PC-3 (cell line): ENCODE results near the gene DEFB123. TPM values are rescaled to one million over a fixed set of nuclear protein-coding genes. Genes with fewer than 3 reads are reported as not detected.

Experiments
- ATAC-seq: fragments of 200-7000 bp; cut with Tn5 transposase; 2 replicates; pipeline ENCODE4 v1.9.1; 2020; ENCODE audit warnings: mild to moderate bottlenecking, moderate library complexity
- BruUV-seq: library from RNA; stranded (reverse); fragments of 400-500 nt; replicated peaks from 2 replicates; lab custom pipeline; 2021; lab: Mats Ljungman, UMichigan
- CTCF ChIA-PET: fragments of 300-600 bp; sonication (Branson Sonifier 250); formaldehyde crosslinking; loops from one replicate; lab custom pipeline; 2022; ENCODE audit warnings: antibody characterized with exemption; lab: Charles Lee
- POLR2A ChIA-PET: fragments of 300-600 bp; sonication (Branson Sonifier 250); formaldehyde crosslinking; loops from one replicate; lab custom pipeline; 2022; ENCODE audit warnings: antibody characterized with exemption; ENCODE audit not compliant: unreplicated experiment; lab: Charles Lee
- DNase-seq: peaks from one replicate; pipeline ENCODE4 v3.0.0-alpha.2; 2015
- H2AFZ ChIP-seq: fragments of 300-600 bp; sonication (generic); 2 replicates; pipeline ENCODE4 v1.6.0; 2016; ENCODE audit warnings: antibody characterized with exemption, low read length
- H3F3A ChIP-seq: fragments of 300-600 bp; sonication (generic); one replicate; pipeline ENCODE4 v1.6.0; 2017; ENCODE audit warnings: antibody characterized with exemption, low read length, control low read depth, mild to moderate bottlenecking; ENCODE audit not compliant: unreplicated experiment
- H3K27ac ChIP-seq: fragments of 300-600 bp; sonication (generic); 2 replicates; pipeline ENCODE4 v1.5.1; 2016; ENCODE audit warnings: mild to moderate bottlenecking, low read length
- H3K27me3 ChIP-seq: fragments of 300-600 bp; sonication (generic); 2 replicates; pipeline ENCODE4 v1.6.1; 2016; ENCODE audit warnings: low read length, mixed read lengths
- H3K36me3 ChIP-seq: fragments of 300-600 bp; sonication (generic); 2 replicates; pipeline ENCODE4 v1.6.1; 2016; ENCODE audit warnings: low read depth, mixed run types, low read length, mixed read lengths
- H3K4me1 ChIP-seq: fragments of 300-600 bp; sonication (generic); 2 replicates; pipeline ENCODE4 v1.5.1; 2016; ENCODE audit warnings: low read length; ENCODE audit not compliant: insufficient read depth
- H3K4me2 ChIP-seq: fragments of 300-600 bp; sonication (generic); 2 replicates; pipeline ENCODE4 v1.6.0; 2016; ENCODE audit warnings: low read length
- H3K4me3 ChIP-seq: fragments of 300-600 bp; sonication (generic); 2 replicates; pipeline ENCODE4 v1.5.1; 2016; ENCODE audit warnings: mild to moderate bottlenecking, low read length, mixed read lengths
- H3K79me2 ChIP-seq: fragments of 300-600 bp; sonication (generic); 2 replicates; pipeline ENCODE4 v1.6.1; 2017; ENCODE audit warnings: low read length, mixed read lengths
- H3K9ac ChIP-seq: fragments of 300-600 bp; sonication (generic); 2 replicates; pipeline ENCODE4 v1.6.0; 2016; ENCODE audit warnings: mild to moderate bottlenecking, low read length
- H3K9me2 ChIP-seq: fragments of 300-600 bp; sonication (generic); replicated peaks from 2 replicates; pipeline ENCODE4 v1.6.1; 2016; ENCODE audit warnings: mixed run types, low read length, mixed read lengths
- H3K9me3 ChIP-seq: fragments of 300-600 bp; sonication (generic); 2 replicates; pipeline ENCODE4 v1.6.1; 2016; ENCODE audit warnings: low read length, mixed read lengths
- H4K20me1 ChIP-seq: fragments of 300-600 bp; sonication (generic); 2 replicates; pipeline ENCODE4 v1.6.1; 2016; ENCODE audit warnings: low read length, mixed read lengths
- EZH2 ChIP-seq: fragments of 300-600 bp; sonication (generic); IDR thresholded peaks from one replicate; pipeline ENCODE4 v1.6.1; 2017; ENCODE audit warnings: antibody characterized with exemption, mild to moderate bottlenecking, low read length; ENCODE audit not compliant: unreplicated experiment
- EZH2phosphoT487 ChIP-seq: fragments of 300-600 bp; sonication (generic); IDR thresholded peaks from 2 replicates; pipeline ENCODE4 v1.6.1; 2018; ENCODE audit warnings: mild to moderate bottlenecking, antibody characterized with exemption, low read length, borderline replicate concordance
- intact Hi-C: fragments of 100-400 bp; cut with micrococcal nuclease; formaldehyde crosslinking; loops from 2 replicates; pipeline ENCODE4 v1.9.0; 2023
- total RNA-seq: library from RNA; depleted of rRNA; stranded (reverse); fragments of >200 nt; gene quantifications from 2 replicates; pipeline ENCODE4 v1.2.3, GENCODE V29; 2014
- TF ChIP-seq, protein P1 (sequence below): fragments of 300-600 bp; sonication (generic); conservative IDR thresholded peaks from 2 replicates; pipeline ENCODE4 v1.5.1; 2017; ENCODE audit warnings: antibody characterized with exemption, low read depth, mild to moderate bottlenecking, low read length

DEFB123 gene
- total RNA-seq, 1 experiment from 2014 or later, result not detected

DNA sequence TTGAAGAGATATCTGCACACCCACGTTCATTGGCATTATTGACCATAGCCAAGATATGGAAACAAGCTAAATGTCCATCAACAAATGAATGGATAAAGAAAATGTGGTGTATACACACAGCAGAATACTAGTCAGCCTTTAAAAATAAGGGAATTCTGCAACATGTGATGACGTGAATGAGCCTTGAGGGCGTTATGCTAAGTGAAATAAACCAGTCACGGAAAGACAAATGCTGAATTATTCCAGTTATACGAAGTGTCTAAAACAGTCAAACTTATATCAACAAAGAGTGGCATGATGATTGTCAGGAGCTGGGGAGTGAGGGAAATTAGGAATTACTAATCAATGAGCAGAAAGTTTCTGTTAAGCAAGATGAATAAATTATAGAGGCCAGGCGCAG lies 26.1 kb upstream of the DEFB123 start:
- no peak for DNase-seq
- no peaks in the 10 kb centered on the region for H3K4me1 ChIP-seq
- CTCF ChIA-PET, result no interaction called here
- POLR2A ChIA-PET, result no interaction called here
- no peak overlapping the region for H3K9ac ChIP-seq
- no TSS peak for BruUV-seq
- H3K4me2 ChIP-seq, result no peak overlapping the region
- no peaks in the 10 kb centered on the region for H3K79me2 ChIP-seq
- no peak for ATAC-seq
- no peak overlapping the region for H3K4me3 ChIP-seq
- no peaks in the 10 kb centered on the region for H4K20me1 ChIP-seq
- no peaks in the 10 kb centered on the region for H3F3A ChIP-seq
- no peaks in the 10 kb centered on the region for H3K36me3 ChIP-seq
- H3K9me3 ChIP-seq, result no peaks in the 10 kb centered on the region
- intact Hi-C loops, result no loop called here
- H3K27me3 ChIP-seq, result peaks cover 49% of the 10 kb centered on the region
- H2AFZ ChIP-seq, result no peak overlapping the region
- H3K27ac ChIP-seq, result no peak overlapping the region
- TF ChIP-seq, protein P1, sequence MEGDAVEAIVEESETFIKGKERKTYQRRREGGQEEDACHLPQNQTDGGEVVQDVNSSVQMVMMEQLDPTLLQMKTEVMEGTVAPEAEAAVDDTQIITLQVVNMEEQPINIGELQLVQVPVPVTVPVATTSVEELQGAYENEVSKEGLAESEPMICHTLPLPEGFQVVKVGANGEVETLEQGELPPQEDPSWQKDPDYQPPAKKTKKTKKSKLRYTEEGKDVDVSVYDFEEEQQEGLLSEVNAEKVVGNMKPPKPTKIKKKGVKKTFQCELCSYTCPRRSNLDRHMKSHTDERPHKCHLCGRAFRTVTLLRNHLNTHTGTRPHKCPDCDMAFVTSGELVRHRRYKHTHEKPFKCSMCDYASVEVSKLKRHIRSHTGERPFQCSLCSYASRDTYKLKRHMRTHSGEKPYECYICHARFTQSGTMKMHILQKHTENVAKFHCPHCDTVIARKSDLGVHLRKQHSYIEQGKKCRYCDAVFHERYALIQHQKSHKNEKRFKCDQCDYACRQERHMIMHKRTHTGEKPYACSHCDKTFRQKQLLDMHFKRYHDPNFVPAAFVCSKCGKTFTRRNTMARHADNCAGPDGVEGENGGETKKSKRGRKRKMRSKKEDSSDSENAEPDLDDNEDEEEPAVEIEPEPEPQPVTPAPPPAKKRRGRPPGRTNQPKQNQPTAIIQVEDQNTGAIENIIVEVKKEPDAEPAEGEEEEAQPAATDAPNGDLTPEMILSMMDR, result no peak
- no peak for TF ChIP-seq EZH2phosphoT487
- no peak for TF ChIP-seq EZH2
- H3K9me2 ChIP-seq, result no peaks in the 10 kb centered on the region

DNA sequence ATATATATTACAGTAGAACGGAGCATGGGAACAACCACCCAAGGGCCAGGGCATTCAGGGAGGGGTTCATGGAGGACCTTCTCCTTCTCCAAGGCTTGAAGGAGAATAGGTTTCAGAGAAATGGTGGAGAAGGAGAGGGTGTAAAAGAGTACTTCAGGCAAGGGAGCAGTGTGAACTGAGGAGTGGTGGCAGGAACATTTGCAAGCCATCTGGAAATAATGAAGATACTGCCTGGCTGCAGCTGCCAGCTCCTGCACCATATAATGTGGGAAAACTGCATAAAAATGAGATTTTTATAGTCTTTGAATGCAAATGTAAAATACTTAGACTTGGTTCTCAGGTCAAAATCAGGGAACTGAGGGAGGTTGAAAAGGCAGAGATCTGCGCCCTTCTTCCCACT lies 24.8 kb upstream of the DEFB123 start:
- Histone ChIP-seq H3F3A (no peaks in the 10 kb centered on the region), H4K20me1 (no peaks in the 10 kb centered on the region), H3K9me3 (no peaks in the 10 kb centered on the region), H3K4me2 (no peak overlapping the region), H3K79me2 (no peaks in the 10 kb centered on the region), H2AFZ (no peak overlapping the region), H3K27ac (no peak overlapping the region), H3K4me3 (no peak overlapping the region), H3K27me3 (peaks cover 54% of the 10 kb centered on the region), H3K9me2 (no peaks in the 10 kb centered on the region), H3K4me1 (no peaks in the 10 kb centered on the region), H3K36me3 (no peaks in the 10 kb centered on the region), H3K9ac (no peak overlapping the region)
- intact Hi-C loops, result no loop called here
- ChIA-PET POLR2A (no interaction called here), CTCF (no interaction called here)
- TF ChIP-seq EZH2phosphoT487 (no peak), EZH2 (no peak)
- TF ChIP-seq, protein P1, result no peak
- DNase-seq (no peak), ATAC-seq (no peak)
- BruUV-seq, result no TSS peak

DNA sequence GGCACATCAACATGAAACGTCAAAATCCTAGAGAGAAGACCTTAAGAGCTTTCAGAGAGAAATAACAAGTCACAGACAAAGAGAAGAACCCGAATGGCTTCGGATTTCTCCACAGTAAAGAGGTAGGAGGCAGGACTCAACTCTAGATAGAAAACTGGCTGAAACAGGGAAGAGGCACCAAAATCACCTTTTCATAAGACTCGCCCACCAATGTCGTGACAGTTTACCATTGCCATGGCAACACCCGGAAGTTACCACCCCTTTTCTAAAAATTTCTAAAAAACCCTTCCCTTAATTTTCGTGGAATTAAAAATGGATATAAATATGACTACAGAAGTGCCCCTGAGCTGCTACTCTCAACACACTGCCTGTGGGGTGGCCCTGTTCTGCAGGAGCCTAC lies 22.1 kb upstream of the DEFB123 start:
- Histone ChIP-seq H3K36me3 (no peaks in the 10 kb centered on the region), H3K9ac (no peak overlapping the region), H3K9me3 (no peaks in the 10 kb centered on the region), H3K27ac (no peak overlapping the region), H4K20me1 (no peaks in the 10 kb centered on the region), H3F3A (no peaks in the 10 kb centered on the region), H3K4me3 (no peak overlapping the region), H2AFZ (no peak overlapping the region), H3K27me3 (peaks cover 45% of the 10 kb centered on the region), H3K9me2 (no peaks in the 10 kb centered on the region), H3K4me1 (no peaks in the 10 kb centered on the region), H3K79me2 (no peaks in the 10 kb centered on the region), H3K4me2 (no peak overlapping the region)
- ChIA-PET CTCF (no interaction called here), POLR2A (no interaction called here)
- TF ChIP-seq, protein P1, result no peak
- no peak for TF ChIP-seq EZH2phosphoT487
- TF ChIP-seq EZH2, result no peak
- intact Hi-C loops, result no loop called here
- no peak for DNase-seq
- ATAC-seq, result no peak
- BruUV-seq, result no TSS peak
